Pancreas (tissue), 10 donors: ENCODE measurements around the gene INPP5A. TPM values are rescaled to one million over a fixed set of nuclear protein-coding genes. Genes with fewer than 3 reads are reported as not detected.
A peak's percentile ranks its signal among the peaks of the same experiment; 100 is the strongest.

Experiments
- ATAC-seq, 4 donors: fragments of 200-7000 bp; cut with Tn5 transposase; one replicate each; pipeline versions ENCODE4 v1.8.0 to v1.9.1; 2020; ENCODE audit warnings: mild to moderate bottlenecking in 4 of 4, moderate library complexity in 4 of 4
- DNase-seq, 6 donors: peaks; one replicate each; pipeline ENCODE4 v3.0.0-alpha.2; 2020
- FAIRE-seq: peaks from 2 replicates; lab custom pipeline; 2012; peaks lifted over from hg19 to GRCh38; lab: Jason Lieb, UNC
- H3K27ac ChIP-seq, 4 donors: fragments of 200-600 bp; sonication (generic); 1 replicate in 3 of 4; 2 replicates in 1 of 4; pipeline versions ENCODE4 v1.5.0 to v1.8.0; 2020
- H3K27me3 ChIP-seq, 4 donors: fragments of 200-600 bp; one replicate each; pipeline ENCODE4 v1.8.0; 2021
- H3K36me3 ChIP-seq, 3 donors: fragments of 200-600 bp; sonication (generic) in 1 of 3; one replicate each; pipeline versions ENCODE4 v1.5.0 to v1.8.0; 2020 to 2021
- H3K4me1 ChIP-seq, 3 donors: fragments of 200-600 bp; one replicate each; pipeline ENCODE4 v1.8.0; 2021
- H3K4me3 ChIP-seq, 4 donors: fragments of 200-600 bp; sonication (generic) in 2 of 4; one replicate each; pipeline versions ENCODE4 v1.5.0 to v1.8.0; 2020 to 2021
- H3K9me3 ChIP-seq, 4 donors: fragments of 200-600 bp; one replicate each; pipeline ENCODE4 v1.8.0; 2021
- CTCF ChIP-seq, 4 donors: fragments of 200-600 bp; sonication (generic) in 3 of 4; IDR thresholded peaks; one replicate each; pipeline versions ENCODE4 v1.5.0 to v1.8.0; 2021; ENCODE audit warnings: antibody characterized with exemption in 4 of 4
- WGBS, 2 donors: extraction: QIAGEN DNeasy Blood & Tissue Kit; methylation state at CpG; one replicate each; pipeline ENCODE4 v1.1.7; 2013; 5-methylcytosine and 5-hydroxymethylcytosine counted together
- intact Hi-C, 3 donors: fragments of 100-400 bp; cut with DNase I; formaldehyde crosslinking; loops; one replicate each; pipeline versions ENCODE4 v1.11.1 to v1.14.2; 2022
- polyA plus RNA-seq, 2 donors: library from polyadenylated mRNA; stranded (reverse); fragments of 200-250 nt; gene quantifications; one replicate each; pipeline ENCODE4 v1.2.3, GENCODE V29; 2013
- total RNA-seq, 6 donors: library from RNA; stranded (reverse); fragmentation: NEBNext Ultra II Directional in 4 of 6; extraction: Animal tissue kit (Norgen Biotek cat#: 25700) in 4 of 6; gene quantifications; one replicate each; pipeline versions ENCODE4 v1.2.1 to v1.2.4, GENCODE V29; 2021 to 2023
- donor health status: healthy with polysubstance abuse.
- donor health status: DM: no; HTN: no; CAD: no; lungs with moderate emphysema.
- donor health status: DM: no; HTN: no; CAD: no.
- donor health status: control.
- donor health status: control.
- donor health status: Bipolar disorder and iron deficiency.
- donor health status: DM: yes; HTN: yes; CAD: no.
- donor health status: DM: no; HTN: no; CAD: no.
- donor health status: DM: no; HTN: no; CAD: no.
- donor health status: DM: yes; HTN: yes; CAD: no.

The INPP5A gene
- total and polyA plus RNA-seq, 8 donors: 5.9 to 15.6 (median 11.3) TPM

GRCh38 chr10:132811891-132812481 is 274.4 kb downstream of the INPP5A start:
- WGBS, 2 donors: 58 to 77% methylated on average over 26 of the region's 26 CpGs
- peak in 2 of 6 donors; percentile 46 to 64 for DNase-seq
- intact Hi-C loops: no loop called here

GRCh38 chr10:132812520-132812919 is 274.9 kb downstream of the INPP5A start:
- FAIRE-seq (no peak), ATAC-seq (no peak), DNase-seq (no peak)
- intact Hi-C loops: no loop called here
- no peak overlapping the region for H3K27ac ChIP-seq
- H3K4me3 ChIP-seq: no peak overlapping the region
- no peaks in the 10 kb centered on the region for H3K9me3 ChIP-seq
- WGBS, 2 donors: 57 to 72% methylated on average over 9 to 11 of the region's 11 CpGs
- H3K4me1 ChIP-seq: no peaks in the 10 kb centered on the region
- H3K27me3 ChIP-seq: no peaks in the 10 kb centered on the region
- H3K36me3 ChIP-seq: no peaks in the 10 kb centered on the region
- TF ChIP-seq CTCF (IDR thresholded peaks at IDR 0.05): no peak

More at GRCh38 chr10:132811891-132812481, 274.4 kb downstream of the INPP5A start:
- no peak overlapping the region for H3K4me3 ChIP-seq
- H3K27ac ChIP-seq: no peak overlapping the region
- H3K4me1 ChIP-seq: no peaks in the 10 kb centered on the region
- no peak for TF ChIP-seq CTCF (IDR thresholded peaks at IDR 0.05)
- no peaks in the 10 kb centered on the region for H3K36me3 ChIP-seq
- no peak for FAIRE-seq
- ATAC-seq: no peak
- no peaks in the 10 kb centered on the region for H3K27me3 ChIP-seq
- no peaks in the 10 kb centered on the region for H3K9me3 ChIP-seq

- TF ChIP-seq CTCF (IDR thresholded peaks at IDR 0.05): no peak
- Histone ChIP-seq H3K4me1 (no peaks in the 10 kb centered on the region), H3K27me3 (no peaks in the 10 kb centered on the region), H3K9me3 (no peaks in the 10 kb centered on the region), H3K36me3 (no peaks in the 10 kb centered on the region), H3K4me3 (no peak overlapping the region), H3K27ac (no peak overlapping the region)
- peak in 3 of 6 donors; percentile 9 to 53 (median 19) for DNase-seq
- FAIRE-seq: no peak
- intact Hi-C loops: no loop called here
- ATAC-seq: no peak
- 65 to 75% methylated on average over 10 of the region's 10 CpGs for WGBS, 2 donors
Measured at GRCh38 chr10:132813001-132813401, 275.4 kb downstream of the INPP5A start.

DNA sequence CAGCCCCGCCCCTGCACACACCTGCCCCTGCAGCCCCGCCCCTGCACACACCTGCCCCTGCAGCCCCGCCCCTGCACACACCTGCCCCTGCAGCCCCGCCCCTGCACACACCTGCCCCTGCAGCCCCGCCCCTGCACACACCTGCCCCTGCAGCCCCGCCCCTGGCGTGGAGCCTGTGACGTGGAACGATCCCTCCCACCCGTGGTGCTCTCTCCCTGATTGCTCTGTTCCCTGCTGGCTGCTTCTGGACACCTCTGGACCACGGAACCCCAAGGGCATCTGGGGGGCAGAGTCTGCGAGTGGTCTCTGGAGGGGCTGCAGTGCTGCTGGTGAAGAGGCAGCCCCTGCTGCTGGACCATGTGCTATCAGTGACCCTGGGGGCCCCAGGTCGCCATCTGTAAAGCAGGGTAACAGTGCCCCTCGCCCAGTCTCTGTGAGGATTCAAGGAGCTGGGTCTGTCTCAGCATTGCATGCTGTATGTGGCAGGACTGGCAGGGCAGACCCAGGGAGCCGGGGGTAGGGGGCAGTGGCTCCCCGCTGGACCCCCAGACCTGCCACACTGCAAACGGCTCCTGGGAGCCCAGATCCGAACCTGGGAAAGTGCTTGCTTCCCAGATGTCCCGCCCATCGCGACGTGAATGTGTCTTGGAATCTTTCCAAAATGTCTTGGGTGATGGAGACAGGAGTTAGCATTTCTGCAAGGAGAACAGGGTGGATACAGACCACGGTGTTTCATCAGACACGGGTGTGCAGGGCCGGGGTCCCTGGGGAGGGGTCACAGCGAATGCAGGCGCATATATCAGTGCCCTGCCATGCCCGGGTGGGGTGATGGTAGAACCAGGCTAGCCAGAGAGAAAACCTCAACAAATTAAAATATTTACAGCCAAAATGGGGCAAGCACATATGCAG is 276.2 kb downstream of the INPP5A start:
- H3K27ac ChIP-seq: no peak overlapping the region
- 49 to 63% methylated on average over 24 to 25 of the region's 28 CpGs for WGBS, 2 donors
- DNase-seq (peak in 2 of 6 donors; percentile 38 to 45), ATAC-seq (no peak), FAIRE-seq (no peak)
- TF ChIP-seq CTCF (IDR thresholded peaks at IDR 0.05): no peak
- H3K36me3 ChIP-seq: no peaks in the 10 kb centered on the region
- intact Hi-C loops: no loop called here
- H3K4me3 ChIP-seq: no peak overlapping the region
- H3K27me3 ChIP-seq: peaks cover 0 to 4% (median 0%) of the 10 kb centered on the region in 4 donors
- H3K4me1 ChIP-seq: no peaks in the 10 kb centered on the region
- no peaks in the 10 kb centered on the region for H3K9me3 ChIP-seq
